DND-41 (cell line): ENCODE measurements around the gene CATSPER3.

Experiments used
- EZH2 ChIP-seq: IDR thresholded peaks from 3 replicates; pipeline ENCODE4 v1.6.1; 2012; ENCODE audit warnings: borderline replicate concordance, low read depth, mild to moderate bottlenecking, moderate library complexity, low read length, inconsistent platforms; ENCODE audit not compliant: severe bottlenecking
- TF ChIP-seq, protein P1 (sequence below): IDR thresholded peaks from 2 replicates; pipeline ENCODE4 v1.5.1; 2012; ENCODE audit warnings: borderline replicate concordance, low read length, moderate library complexity, mild to moderate bottlenecking; ENCODE audit not compliant: poor library complexity, severe bottlenecking; ENCODE audit errors: extremely low read depth

DNA sequence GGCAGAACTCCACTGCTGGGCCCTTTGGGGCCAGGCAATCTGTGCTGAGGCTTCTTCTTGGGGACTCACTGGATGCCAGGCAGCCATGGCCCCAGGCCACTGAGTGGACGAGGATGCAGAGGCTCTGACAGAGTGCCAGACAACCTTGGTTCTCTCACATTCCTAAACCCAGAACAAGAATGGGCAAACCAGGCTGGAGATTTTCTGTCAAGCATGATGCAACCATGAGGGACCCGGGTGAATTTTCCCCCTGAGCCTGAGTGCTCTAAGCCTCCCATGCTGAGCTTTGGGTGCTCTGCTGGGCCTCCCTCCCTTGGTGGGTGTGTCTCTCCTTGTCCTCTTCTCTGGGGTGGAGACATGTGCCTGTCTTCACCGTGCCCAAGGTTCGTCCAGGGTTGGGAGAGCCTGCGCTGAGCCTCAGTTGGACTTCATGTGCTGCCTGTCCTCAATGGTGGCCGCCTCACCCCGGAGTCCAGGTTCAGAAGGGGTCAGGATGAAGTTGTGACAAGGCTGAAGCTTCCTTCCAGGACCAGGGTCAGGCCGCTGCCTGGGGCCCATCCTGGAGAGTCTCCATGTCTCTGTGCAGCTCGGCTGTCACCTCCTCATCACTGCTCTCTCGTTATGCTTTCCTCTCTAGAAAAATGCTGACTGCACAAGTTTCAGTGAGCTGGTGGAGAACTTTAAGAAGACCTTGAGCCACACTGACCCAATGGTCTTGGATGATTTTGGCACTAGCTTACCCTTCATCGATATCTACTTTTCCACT is 42.2 kb downstream of the CATSPER3 start:
- TF ChIP-seq, protein P1, sequence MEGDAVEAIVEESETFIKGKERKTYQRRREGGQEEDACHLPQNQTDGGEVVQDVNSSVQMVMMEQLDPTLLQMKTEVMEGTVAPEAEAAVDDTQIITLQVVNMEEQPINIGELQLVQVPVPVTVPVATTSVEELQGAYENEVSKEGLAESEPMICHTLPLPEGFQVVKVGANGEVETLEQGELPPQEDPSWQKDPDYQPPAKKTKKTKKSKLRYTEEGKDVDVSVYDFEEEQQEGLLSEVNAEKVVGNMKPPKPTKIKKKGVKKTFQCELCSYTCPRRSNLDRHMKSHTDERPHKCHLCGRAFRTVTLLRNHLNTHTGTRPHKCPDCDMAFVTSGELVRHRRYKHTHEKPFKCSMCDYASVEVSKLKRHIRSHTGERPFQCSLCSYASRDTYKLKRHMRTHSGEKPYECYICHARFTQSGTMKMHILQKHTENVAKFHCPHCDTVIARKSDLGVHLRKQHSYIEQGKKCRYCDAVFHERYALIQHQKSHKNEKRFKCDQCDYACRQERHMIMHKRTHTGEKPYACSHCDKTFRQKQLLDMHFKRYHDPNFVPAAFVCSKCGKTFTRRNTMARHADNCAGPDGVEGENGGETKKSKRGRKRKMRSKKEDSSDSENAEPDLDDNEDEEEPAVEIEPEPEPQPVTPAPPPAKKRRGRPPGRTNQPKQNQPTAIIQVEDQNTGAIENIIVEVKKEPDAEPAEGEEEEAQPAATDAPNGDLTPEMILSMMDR, result no peak
- no peak for TF ChIP-seq EZH2
